ENCODE results near the gene PGRMC2. TPM values are rescaled to one million over a fixed set of nuclear protein-coding genes. Genes with fewer than 3 reads are reported as not detected.

Gene PGRMC2
- total RNA-seq, 1 experiment from 2014 or later: 77.6 TPM

- H3K9me3 ChIP-seq (ENCODE audit: control insufficient read depth, low read depth, low read length): no peaks in the 10 kb centered on the region
- no peaks in the 10 kb centered on the region for H3K4me1 ChIP-seq (ENCODE audit: insufficient read depth, low read length)
- H3K56ac ChIP-seq (ENCODE audit: insufficient read length, low read depth, low read length): no peak overlapping the region
- no peaks in the 10 kb centered on the region for H3K79me2 ChIP-seq (ENCODE audit: insufficient read depth, low read length)
- no peak overlapping the region for H3K9ac ChIP-seq (ENCODE audit: extremely low read depth, insufficient read length, low read length)
- H2BK12ac ChIP-seq (ENCODE audit: insufficient read length, low read depth, low read length): no peak overlapping the region
- no peak overlapping the region for H2BK5ac ChIP-seq (ENCODE audit: insufficient read length, low read length)
- no peak overlapping the region for H3K27ac Mint-ChIP-seq
- peaks cover 0 to 4% (median 2%) of the 10 kb centered on the region in 3 experiments; a peak in 5 of 7 replicates for H3K36me3 Mint-ChIP-seq (ENCODE audit: insufficient read depth in 1 of 3, low read depth in 3 of 3)
- no peaks in the 10 kb centered on the region for H3K79me1 ChIP-seq (ENCODE audit: insufficient read depth, low read depth, low read length, poor library complexity, severe bottlenecking)
- H2BK20ac ChIP-seq (ENCODE audit: low read depth, low read length, poor library complexity, severe bottlenecking): no peak overlapping the region
- no peaks in the 10 kb centered on the region for H3K27me3 ChIP-seq (ENCODE audit: insufficient read depth, low read length)
- DNase-seq: no peak
- no peak overlapping the region for H3K14ac ChIP-seq (ENCODE audit: insufficient read depth, low read length)
- H3K23ac ChIP-seq (ENCODE audit: insufficient read length, low read depth, low read length): no peak overlapping the region
- H4K20me1 ChIP-seq (ENCODE audit: control insufficient read depth, insufficient read depth, insufficient read length): no peaks in the 10 kb centered on the region
- no peak overlapping the region for H3K4me3 Mint-ChIP-seq
- no peak overlapping the region for H2BK120ac ChIP-seq (ENCODE audit: low read depth, low read length, poor library complexity, severe bottlenecking)
- H2AFZ ChIP-seq (ENCODE audit: low read length): no peak overlapping the region
- no peak overlapping the region for H4K91ac ChIP-seq (ENCODE audit: insufficient read length, low read depth, low read length)
- no peaks in the 10 kb centered on the region for H3K9me3 Mint-ChIP-seq
- no peak overlapping the region for H2BK15ac ChIP-seq (ENCODE audit: low read depth, low read length)
- no peak for TF ChIP-seq CTCF (conservative IDR thresholded peaks at IDR 0.05)
- no peaks in the 10 kb centered on the region; a peak in 1 of 4 replicates for H3K4me1 Mint-ChIP-seq
- H3K18ac ChIP-seq (ENCODE audit: insufficient read length, low read depth, low read length): no peak overlapping the region
- WGBS (ENCODE audit: extremely low coverage, insufficient read length, low lambda C conversion rate): no CpG with 5 or more reads among the region's 1 CpG
- no peak overlapping the region for H2AK5ac ChIP-seq (ENCODE audit: insufficient read length, low read length)
- no peak overlapping the region for H4K5ac ChIP-seq (ENCODE audit: insufficient read length, low read depth, low read length)
- no peak overlapping the region for H4K8ac ChIP-seq (replicated peaks; ENCODE audit: insufficient read length, low read depth, low read length)
- H3K4ac ChIP-seq (ENCODE audit: low read depth, low read length): no peak overlapping the region
- H3K4me2 ChIP-seq (ENCODE audit: insufficient read depth, insufficient read length, low read length): no peak overlapping the region
- no peaks in the 10 kb centered on the region for H3K27me3 Mint-ChIP-seq (ENCODE audit: low read depth)
- no peaks in the 10 kb centered on the region for H3K23me2 ChIP-seq (ENCODE audit: insufficient read length, low read depth, low read length, poor library complexity, severe bottlenecking)
- H3T11ph ChIP-seq (ENCODE audit: low read length): no peak overlapping the region
- H3K27ac ChIP-seq (ENCODE audit: insufficient read length, low read depth, low read length): no peak overlapping the region
Observed at GRCh38 chr4:128299848-128300247, 12.2 kb upstream of the PGRMC2 start.
